Karpas-422 (cell line): ENCODE results near the gene CPE. TPM values are rescaled to one million over a fixed set of nuclear protein-coding genes. Genes with fewer than 3 reads are reported as not detected.

Source experiments
- DNase-seq: peaks from one replicate; pipeline ENCODE4 v3.0.0-alpha.2; 2015
- H2AFZ ChIP-seq: fragments of 200-600 bp; sonication (generic); 2 replicates; pipeline ENCODE4 v1.6.1; 2014; ENCODE audit warnings: antibody characterized with exemption, low read length, mixed read lengths
- H3K27ac ChIP-seq: fragments of 200-600 bp; sonication (generic); 2 replicates; pipeline ENCODE4 v1.5.1; 2014; ENCODE audit warnings: mild to moderate bottlenecking, low read length, moderate library complexity
- H3K27me3 ChIP-seq: fragments of 200-600 bp; sonication (generic); 2 replicates; pipeline ENCODE4 v1.6.1; 2014; ENCODE audit warnings: low read length, mixed read lengths
- H3K36me3 ChIP-seq: fragments of 200-600 bp; sonication (generic); 2 replicates; pipeline ENCODE4 v1.6.1; 2014; ENCODE audit warnings: low read length, mixed read lengths; ENCODE audit not compliant: insufficient read depth
- H3K4me1 ChIP-seq: fragments of 200-600 bp; sonication (generic); 2 replicates; pipeline ENCODE4 v1.6.1; 2014; ENCODE audit warnings: mild to moderate bottlenecking, low read length, mixed read lengths
- H3K4me2 ChIP-seq: fragments of 200-600 bp; sonication (generic); 2 replicates; pipeline ENCODE4 v1.6.1; 2014; ENCODE audit warnings: low read length, low read depth, mild to moderate bottlenecking; ENCODE audit not compliant: poor library complexity, severe bottlenecking
- H3K4me3 ChIP-seq: fragments of 200-600 bp; sonication (generic); 2 replicates; pipeline ENCODE4 v1.5.1; 2014; ENCODE audit warnings: mild to moderate bottlenecking, antibody characterized with exemption, low read length, mixed read lengths
- H3K79me2 ChIP-seq: fragments of 200-600 bp; sonication (generic); 2 replicates; pipeline ENCODE4 v1.6.1; 2014; ENCODE audit warnings: mild to moderate bottlenecking, low read length, mixed read lengths
- H3K9ac ChIP-seq: fragments of 200-600 bp; sonication (generic); 2 replicates; pipeline ENCODE4 v1.6.0; 2014; ENCODE audit warnings: low read length
- H3K9me2 ChIP-seq: fragments of 200-600 bp; sonication (generic), shearing (Covaris generic); replicated peaks from 2 replicates; pipeline ENCODE4 v1.6.0; 2014; ENCODE audit warnings: mild to moderate bottlenecking, low read length, moderate library complexity; ENCODE audit not compliant: insufficient read depth
- H3K9me3 ChIP-seq: fragments of 300-700, 200-600 bp; sonication (generic); 2 replicates; pipeline ENCODE4 v1.6.1; 2014; ENCODE audit warnings: low read length, mixed read lengths
- H4K20me1 ChIP-seq: fragments of 200-600 bp; sonication (generic); 2 replicates; pipeline ENCODE4 v1.6.1; 2014; ENCODE audit warnings: mild to moderate bottlenecking, antibody characterized with exemption, low read length, low read depth; ENCODE audit not compliant: insufficient read depth
- total RNA-seq: library from RNA; depleted of rRNA; stranded (reverse); fragments of >200 nt; shearing (Covaris generic); gene quantifications from 2 replicates; pipeline ENCODE4 v1.2.3, GENCODE V29; 2014; ENCODE audit warnings: low replicate concordance

CPE gene
- total RNA-seq, 1 experiment from 2014 or later: not detected

GRCh38 chr4:165426823-165427222 lies 48.0 kb downstream of the CPE start:
- no peaks in the 10 kb centered on the region for H3K79me2 ChIP-seq
- no peak overlapping the region for H3K4me3 ChIP-seq
- no peak overlapping the region for H3K4me2 ChIP-seq
- no peak overlapping the region for H3K27ac ChIP-seq
- no peaks in the 10 kb centered on the region for H3K4me1 ChIP-seq
- H3K9me2 ChIP-seq: no peaks in the 10 kb centered on the region
- H3K9me3 ChIP-seq: no peaks in the 10 kb centered on the region
- H3K9ac ChIP-seq: no peak overlapping the region
- H4K20me1 ChIP-seq: no peaks in the 10 kb centered on the region
- no peak overlapping the region for H2AFZ ChIP-seq
- no peak for DNase-seq
- H3K36me3 ChIP-seq: no peaks in the 10 kb centered on the region
- no peaks in the 10 kb centered on the region for H3K27me3 ChIP-seq

- Histone ChIP-seq H3K9me3 (no peaks in the 10 kb centered on the region), H3K9ac (no peak overlapping the region), H3K9me2 (no peaks in the 10 kb centered on the region), H3K36me3 (no peaks in the 10 kb centered on the region), H3K27ac (no peak overlapping the region), H3K4me1 (no peaks in the 10 kb centered on the region), H2AFZ (no peak overlapping the region), H3K27me3 (no peaks in the 10 kb centered on the region), H4K20me1 (no peaks in the 10 kb centered on the region), H3K4me2 (no peak overlapping the region), H3K79me2 (no peaks in the 10 kb centered on the region), H3K4me3 (no peak overlapping the region)
- DNase-seq: no peak
Observed at GRCh38 chr4:165428957-165429356, 50.1 kb downstream of the CPE start.

- H3K27ac ChIP-seq: no peak overlapping the region
- no peaks in the 10 kb centered on the region for H3K4me1 ChIP-seq
- no peaks in the 10 kb centered on the region for H4K20me1 ChIP-seq
- H3K4me3 ChIP-seq: no peak overlapping the region
- no peak overlapping the region for H3K4me2 ChIP-seq
- H3K9me3 ChIP-seq: no peaks in the 10 kb centered on the region
- no peaks in the 10 kb centered on the region for H3K36me3 ChIP-seq
- no peak for DNase-seq
- no peak overlapping the region for H3K9ac ChIP-seq
- H2AFZ ChIP-seq: no peak overlapping the region
- H3K79me2 ChIP-seq: no peaks in the 10 kb centered on the region
- H3K27me3 ChIP-seq: no peaks in the 10 kb centered on the region
- H3K9me2 ChIP-seq: no peaks in the 10 kb centered on the region
Observed at GRCh38 chr4:165433529-165433928, 54.7 kb downstream of the CPE start.

GRCh38 chr4:165437691-165438090 lies 58.9 kb downstream of the CPE start:
- H3K9me3 ChIP-seq: no peaks in the 10 kb centered on the region
- no peak overlapping the region for H3K4me3 ChIP-seq
- H3K27ac ChIP-seq: no peak overlapping the region
- H4K20me1 ChIP-seq: no peaks in the 10 kb centered on the region
- no peaks in the 10 kb centered on the region for H3K4me1 ChIP-seq
- no peak overlapping the region for H2AFZ ChIP-seq
- H3K9ac ChIP-seq: no peak overlapping the region
- no peaks in the 10 kb centered on the region for H3K79me2 ChIP-seq
- H3K27me3 ChIP-seq: no peaks in the 10 kb centered on the region
- no peaks in the 10 kb centered on the region for H3K36me3 ChIP-seq
- no peak overlapping the region for H3K4me2 ChIP-seq
- DNase-seq: no peak
- H3K9me2 ChIP-seq: no peaks in the 10 kb centered on the region

- H3K27ac ChIP-seq: no peak overlapping the region
- no peaks in the 10 kb centered on the region for H3K36me3 ChIP-seq
- DNase-seq: no peak
- no peak overlapping the region for H3K4me2 ChIP-seq
- no peak overlapping the region for H2AFZ ChIP-seq
- H3K9me2 ChIP-seq: no peaks in the 10 kb centered on the region
- H3K27me3 ChIP-seq: 0 out of 2 replicates have a peak, but pooled peaks cover 3% of the 10 kb centered on the region
- H3K9me3 ChIP-seq: no peaks in the 10 kb centered on the region
- H4K20me1 ChIP-seq: no peaks in the 10 kb centered on the region
- no peaks in the 10 kb centered on the region for H3K79me2 ChIP-seq
- no peak overlapping the region for H3K4me3 ChIP-seq
- no peak overlapping the region for H3K9ac ChIP-seq
- no peaks in the 10 kb centered on the region for H3K4me1 ChIP-seq
Observed at GRCh38 chr4:165439344-165439743, 60.5 kb downstream of the CPE start.

DNA sequence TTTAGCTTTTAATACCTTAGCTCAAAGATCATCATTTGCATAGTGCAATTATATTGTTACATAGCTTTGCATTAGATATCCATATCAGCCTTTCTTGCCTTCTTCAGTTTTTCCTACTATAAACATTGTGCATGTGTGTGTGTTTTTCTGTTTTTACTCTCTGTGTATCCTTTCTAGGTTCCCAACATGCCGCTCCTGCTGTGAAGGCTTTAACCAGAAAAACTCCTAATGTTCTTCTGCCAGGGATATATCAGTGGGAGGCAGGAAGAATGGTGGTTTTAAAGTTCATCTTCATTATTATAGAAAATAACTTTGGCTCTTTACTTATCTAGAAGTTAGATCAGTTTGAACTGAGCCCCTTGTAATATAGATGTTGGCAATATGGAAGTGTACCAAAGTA lies 61.2 kb downstream of the CPE start:
- H2AFZ ChIP-seq: no peak overlapping the region
- H3K9me3 ChIP-seq: no peaks in the 10 kb centered on the region
- H3K27ac ChIP-seq: no peak overlapping the region
- no peaks in the 10 kb centered on the region for H4K20me1 ChIP-seq
- H3K4me2 ChIP-seq: no peak overlapping the region
- H3K4me1 ChIP-seq: no peaks in the 10 kb centered on the region
- no peak for DNase-seq
- no peaks in the 10 kb centered on the region for H3K79me2 ChIP-seq
- H3K27me3 ChIP-seq: 0 out of 2 replicates have a peak, but pooled peaks cover 3% of the 10 kb centered on the region
- H3K9me2 ChIP-seq: no peaks in the 10 kb centered on the region
- H3K36me3 ChIP-seq: no peaks in the 10 kb centered on the region
- H3K4me3 ChIP-seq: no peak overlapping the region
- H3K9ac ChIP-seq: no peak overlapping the region

DNA sequence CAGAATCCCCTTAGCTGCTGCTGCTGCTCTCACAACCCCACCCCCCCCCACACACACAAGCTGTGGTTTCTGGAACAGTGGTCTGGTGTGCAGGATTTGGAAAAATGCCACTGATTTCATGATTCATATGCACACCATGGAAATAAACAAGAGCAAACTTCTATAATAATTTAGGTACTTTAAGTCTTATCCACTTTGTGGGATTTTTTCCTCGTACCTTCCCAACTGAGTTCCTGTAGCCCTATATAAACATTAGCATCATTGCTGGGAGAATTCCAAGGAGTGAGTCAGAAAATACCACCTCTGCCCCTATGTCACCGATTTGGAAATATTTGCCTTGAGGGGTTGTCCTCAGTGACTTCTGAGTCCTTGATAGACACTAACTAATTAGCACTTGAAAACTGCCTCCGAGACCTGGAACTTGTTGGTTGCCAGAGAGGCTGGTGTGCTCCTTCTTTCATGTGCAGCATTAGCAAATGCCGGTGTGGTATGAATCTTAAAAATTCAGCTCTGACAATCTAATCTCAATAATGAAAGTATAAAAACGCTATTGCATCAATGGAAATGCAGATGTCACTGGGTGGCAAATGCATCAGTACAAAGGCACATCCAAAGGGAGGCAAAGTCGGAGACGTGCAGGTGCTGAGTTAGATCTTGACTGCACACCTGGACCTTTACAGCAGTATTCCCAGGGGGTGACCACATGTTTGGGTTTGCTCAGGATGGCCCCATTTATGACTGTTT lies 61.8 kb downstream of the CPE start:
- Histone ChIP-seq H3K9me3 (no peaks in the 10 kb centered on the region), H3K4me1 (no peaks in the 10 kb centered on the region), H3K9me2 (no peaks in the 10 kb centered on the region), H3K27ac (no peak overlapping the region), H4K20me1 (no peaks in the 10 kb centered on the region), H3K36me3 (no peaks in the 10 kb centered on the region), H2AFZ (no peak overlapping the region), H3K4me3 (no peak overlapping the region), H3K79me2 (no peaks in the 10 kb centered on the region), H3K9ac (no peak overlapping the region), H3K4me2 (no peak overlapping the region), H3K27me3 (peaks cover 3% of the 10 kb centered on the region; the same call in 1 of the 2 replicates)
- DNase-seq: no peak

- Histone ChIP-seq H3K4me2 (no peak overlapping the region), H3K27ac (no peak overlapping the region), H3K4me3 (no peak overlapping the region), H3K9me2 (no peaks in the 10 kb centered on the region), H3K27me3 (peaks cover 3% of the 10 kb centered on the region; the same call in 1 of the 2 replicates), H3K79me2 (no peaks in the 10 kb centered on the region), H3K9ac (no peak overlapping the region), H4K20me1 (no peaks in the 10 kb centered on the region), H2AFZ (no peak overlapping the region), H3K9me3 (no peaks in the 10 kb centered on the region), H3K36me3 (no peaks in the 10 kb centered on the region), H3K4me1 (no peaks in the 10 kb centered on the region)
- DNase-seq: no peak
Observed at GRCh38 chr4:165443276-165443675, 64.5 kb downstream of the CPE start.
